GM19193 (cell line): ENCODE measurements around the gene UNC80.

Source experiments
- POLR2A ChIP-seq: IDR thresholded peaks from 4 replicates; pipeline ENCODE4 v1.6.1; 2011; ENCODE audit not compliant: insufficient read depth, insufficient read length; ENCODE audit errors: extremely low read depth

The UNC80 gene

DNA sequence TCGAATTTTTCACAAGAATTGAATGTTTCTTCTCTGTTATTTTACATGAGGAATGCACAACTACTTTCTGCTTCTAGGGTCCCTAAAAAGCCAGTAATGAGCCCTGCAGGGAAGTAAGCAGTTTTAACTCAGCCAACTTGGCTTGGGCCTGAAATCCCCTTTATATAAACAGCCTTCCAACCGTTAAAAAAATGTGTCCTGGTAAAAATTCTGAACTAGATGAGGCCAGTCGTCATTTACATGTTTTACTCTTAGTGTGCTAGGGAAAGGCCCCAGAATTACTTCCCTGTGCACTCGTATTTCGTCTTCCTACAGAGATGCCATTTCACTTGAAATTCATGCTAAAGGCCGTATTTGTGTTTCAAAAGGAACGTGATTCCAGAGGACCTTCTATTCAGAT lies 188.4 kb downstream of the UNC80 start:
- TF ChIP-seq POLR2A = no peak

DNA sequence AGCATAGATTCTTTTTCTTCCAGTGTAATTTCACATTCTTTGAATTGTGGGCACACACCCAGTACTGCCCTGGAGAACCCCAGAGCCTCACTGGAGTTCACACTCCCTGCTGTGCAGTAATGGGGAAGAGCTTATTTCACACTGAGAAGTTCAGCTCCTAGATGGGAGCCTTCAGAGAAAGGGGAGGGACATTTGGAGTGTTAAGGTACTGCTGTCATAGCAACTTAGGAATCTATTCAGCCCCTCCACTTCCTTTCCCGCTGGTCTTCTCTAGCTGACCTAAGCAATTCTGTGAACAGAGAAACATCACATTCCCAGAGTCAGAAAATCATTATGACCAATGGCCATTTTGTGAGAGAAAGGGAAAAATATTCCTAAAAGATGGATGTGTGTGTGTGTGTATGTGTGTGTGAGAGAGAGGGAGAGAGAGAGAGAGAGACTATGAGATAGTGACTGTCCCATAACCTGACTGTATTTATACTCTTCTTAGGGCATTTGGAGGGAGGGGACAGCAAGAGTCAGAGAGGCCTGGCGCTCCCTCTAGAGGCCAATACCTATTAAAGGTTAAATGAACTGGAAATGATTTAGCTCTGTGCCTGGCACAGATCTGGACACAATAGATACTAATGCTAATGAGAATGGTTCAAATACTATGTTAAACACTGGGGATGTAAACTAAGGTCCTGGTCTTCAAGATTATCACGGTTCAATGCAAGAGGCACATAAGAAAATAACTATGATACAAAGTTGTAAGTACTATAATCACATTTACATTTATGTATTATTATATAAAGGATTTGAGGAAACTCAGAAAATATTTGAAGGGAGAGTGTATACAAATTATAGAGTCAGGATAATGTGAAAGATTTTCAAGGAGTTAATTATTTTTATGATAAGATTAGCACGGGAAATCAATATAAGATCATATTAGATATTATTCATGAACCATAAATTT lies 189.3 kb downstream of the UNC80 start:
- no peak for TF ChIP-seq POLR2A

DNA sequence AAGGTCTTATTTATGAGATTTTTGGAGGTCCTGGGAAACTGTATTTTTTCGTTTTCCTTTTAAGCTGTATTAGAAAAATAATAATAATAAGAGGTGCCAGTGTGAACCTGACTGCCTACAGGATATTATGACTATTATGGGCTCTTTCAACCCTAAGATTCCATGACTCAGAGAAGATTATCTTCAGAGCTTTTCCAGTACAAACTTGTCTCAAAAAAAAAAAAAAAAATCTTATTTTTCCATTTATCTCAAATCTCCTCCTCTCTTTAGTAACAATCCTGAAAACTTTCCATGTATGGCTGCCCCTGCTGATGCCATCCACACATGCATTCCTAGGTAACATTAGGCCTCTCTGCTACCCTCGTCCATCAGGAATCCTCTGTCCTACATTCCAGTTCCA lies 194.1 kb downstream of the UNC80 start:
- no peak for TF ChIP-seq POLR2A

DNA sequence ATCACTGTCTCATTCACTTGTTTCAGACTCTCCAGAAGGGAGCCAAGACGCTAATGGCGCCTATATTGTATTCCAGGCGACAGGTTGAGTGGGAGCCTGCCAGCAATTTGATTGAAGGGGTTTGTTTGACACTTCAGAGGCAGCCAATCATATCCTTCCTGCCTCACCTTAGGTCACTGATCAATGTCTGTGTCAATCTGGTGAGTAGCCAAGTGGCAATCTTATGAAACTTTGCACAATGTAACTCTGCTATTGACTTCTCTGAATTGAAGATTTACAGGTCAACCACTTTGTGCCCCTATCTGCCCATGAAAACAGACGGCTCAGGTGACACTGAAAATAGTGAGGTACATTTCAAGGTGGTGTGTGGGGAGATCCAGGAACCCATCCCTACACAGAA lies 198.1 kb downstream of the UNC80 start:
- TF ChIP-seq POLR2A = no peak

DNA sequence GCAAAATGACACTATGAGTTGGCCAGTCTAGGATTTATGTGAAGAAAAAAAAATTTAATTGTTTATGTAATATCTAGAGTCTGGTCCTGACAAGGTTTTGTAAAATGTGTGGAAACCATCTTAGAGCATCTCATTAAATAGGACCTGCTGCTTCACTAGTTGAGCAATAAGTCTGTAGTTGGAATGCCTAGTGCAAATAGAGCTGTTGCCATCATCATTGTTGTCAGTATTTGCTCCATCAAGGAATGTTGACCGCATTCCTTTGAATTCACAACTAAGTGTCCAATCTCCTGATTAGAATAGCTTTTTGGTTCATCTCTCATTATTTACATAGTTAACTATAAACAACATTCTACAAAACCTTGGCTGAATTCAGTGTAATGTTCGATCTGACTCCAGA lies 198.6 kb downstream of the UNC80 start:
- no peak for TF ChIP-seq POLR2A

DNA sequence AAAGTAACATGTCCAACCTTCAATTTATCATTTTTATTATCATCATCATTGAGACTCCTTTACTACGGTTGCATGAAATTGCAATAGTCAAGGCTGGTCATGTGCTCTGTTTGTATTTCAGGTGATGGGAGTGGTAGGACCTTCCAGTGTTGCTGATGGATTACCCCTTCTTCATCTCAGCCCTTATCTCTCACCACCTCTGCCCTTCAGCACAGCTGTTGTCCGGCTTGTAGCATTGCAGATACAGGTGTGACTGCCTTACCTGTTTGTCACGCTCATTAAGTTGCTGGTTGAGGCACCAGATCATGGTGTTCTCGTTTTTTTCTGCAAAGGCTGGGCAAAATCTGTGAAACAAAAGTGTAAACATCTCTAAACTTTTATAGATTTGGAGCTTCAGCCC lies 199.1 kb downstream of the UNC80 start:
- no peak for TF ChIP-seq POLR2A

DNA sequence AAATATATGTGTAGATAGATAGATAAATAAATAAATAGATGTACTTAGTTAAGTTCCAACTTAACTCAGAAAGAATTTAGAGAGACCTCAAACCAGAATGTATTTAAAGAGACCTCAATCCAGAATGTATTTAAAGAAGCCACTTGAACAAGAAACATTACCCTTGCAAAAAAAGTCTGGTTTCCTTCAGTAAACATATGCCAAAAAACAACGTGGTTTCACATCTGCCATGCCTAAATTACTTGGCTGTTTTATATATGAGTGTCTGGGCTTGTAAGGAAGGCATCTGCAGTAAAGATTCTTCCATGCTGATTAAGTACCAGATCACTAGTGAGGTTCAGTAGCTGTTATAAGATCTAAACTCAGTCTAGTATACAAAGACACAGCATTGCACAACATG lies 201.7 kb downstream of the UNC80 start:
- TF ChIP-seq POLR2A = no peak

DNA sequence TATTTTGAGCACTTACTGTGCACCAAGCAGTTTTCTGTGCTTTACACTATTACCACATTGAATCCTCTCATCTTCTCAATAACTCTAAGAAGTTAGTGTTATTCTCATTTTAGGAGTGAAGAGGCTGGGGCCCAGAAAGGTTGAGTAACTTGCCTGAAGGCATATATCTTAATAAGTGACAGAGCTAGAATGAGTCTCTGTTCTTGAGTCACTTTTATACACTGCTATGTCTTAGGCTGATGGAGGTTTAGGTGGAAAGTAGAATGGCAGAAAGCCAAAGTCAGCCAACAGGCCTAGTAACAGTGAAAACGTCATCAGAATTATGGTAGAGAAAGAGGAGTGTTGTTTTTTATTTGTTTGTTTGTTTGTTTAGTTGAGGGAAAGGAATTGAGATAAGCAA lies 202.9 kb downstream of the UNC80 start:
- TF ChIP-seq POLR2A = no peak

DNA sequence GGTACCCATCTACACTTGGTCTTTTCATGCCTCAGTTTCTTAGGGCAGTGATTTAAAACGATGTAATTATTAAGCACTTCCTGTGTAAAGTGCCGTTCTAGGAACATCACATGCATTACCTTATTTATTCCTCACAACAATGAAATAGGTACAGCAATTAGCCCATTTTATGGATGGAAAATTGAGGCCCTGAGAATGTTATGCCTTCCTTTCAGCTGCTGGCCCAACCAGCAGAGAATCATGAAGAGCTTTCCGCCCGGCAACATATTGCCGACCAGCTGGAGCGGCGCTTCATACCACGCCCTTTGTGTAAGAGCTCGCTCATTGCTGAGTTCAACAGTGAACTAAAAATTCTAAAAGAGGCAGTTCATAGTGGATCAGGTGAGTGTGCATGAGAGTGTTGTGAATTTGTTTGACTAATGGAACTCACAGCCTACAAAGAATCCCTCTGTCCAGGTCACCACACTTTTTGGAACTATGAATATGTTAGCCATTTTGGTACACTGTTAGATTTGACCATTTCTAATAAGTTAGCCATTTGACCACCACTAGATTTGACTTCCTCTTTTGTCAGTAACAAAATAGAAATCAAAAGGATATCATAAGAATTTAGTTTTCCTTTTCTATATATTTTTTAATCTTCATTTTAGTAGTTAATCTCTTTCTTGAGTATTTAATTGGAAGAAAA lies 205.2 kb downstream of the UNC80 start:
- no peak for TF ChIP-seq POLR2A

DNA sequence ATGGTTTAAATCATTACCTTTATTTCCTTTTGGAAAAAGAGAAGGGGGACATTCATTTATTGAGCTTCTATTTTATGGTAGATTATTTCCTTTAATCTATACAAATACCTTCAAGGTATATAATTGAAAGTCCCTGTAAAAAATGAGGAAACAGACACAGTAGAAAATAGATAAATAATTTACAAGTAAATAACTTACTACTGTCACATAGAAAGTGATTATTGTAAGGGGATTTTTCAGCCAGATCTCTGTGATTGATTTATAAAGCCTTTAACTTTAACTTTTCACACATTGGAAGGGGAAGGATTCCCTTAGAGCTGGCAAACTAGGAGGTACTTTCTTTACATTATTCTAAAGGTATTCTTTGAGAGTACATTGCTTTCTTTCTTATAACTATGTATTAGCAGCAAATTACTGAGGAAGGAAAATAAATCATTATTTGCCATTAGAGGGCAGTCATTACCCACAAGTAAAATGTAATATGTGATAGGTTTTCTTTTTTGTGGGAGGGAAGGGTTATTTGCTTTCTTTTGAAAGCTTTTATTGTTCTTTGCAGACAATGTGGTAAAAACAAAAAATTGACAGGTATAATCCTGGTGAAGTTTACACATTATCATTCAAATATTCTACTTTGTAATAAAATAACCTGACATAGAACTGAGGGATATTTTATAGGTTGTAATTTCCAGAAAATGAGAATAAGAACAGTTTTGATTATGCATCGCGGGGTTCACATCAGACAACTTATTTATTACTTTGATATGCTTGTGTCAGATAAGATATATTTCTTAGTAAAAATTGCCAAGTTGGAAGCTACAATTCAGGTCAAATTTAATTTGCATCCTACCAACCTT lies 206.0 kb downstream of the UNC80 start:
- TF ChIP-seq POLR2A = no peak

DNA sequence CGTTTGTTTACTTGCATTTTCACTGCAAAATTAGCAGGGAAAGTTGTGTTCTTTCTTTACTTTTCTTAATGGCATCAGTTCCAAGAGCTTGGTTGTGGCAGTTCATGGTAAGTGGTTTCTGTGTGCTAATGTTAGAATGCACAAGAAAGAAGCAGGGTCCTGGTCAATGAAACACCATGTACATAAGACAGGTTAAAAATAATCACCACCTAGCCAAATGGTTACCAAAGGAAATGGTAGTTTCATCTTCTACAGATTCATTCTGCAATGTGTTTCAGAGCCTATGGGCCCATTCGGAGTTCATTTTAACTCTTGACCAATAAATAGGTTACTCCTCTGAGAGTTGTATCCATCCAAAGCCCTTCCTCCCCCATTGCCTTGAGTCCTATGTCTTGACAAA lies 212.7 kb downstream of the UNC80 start:
- no peak for TF ChIP-seq POLR2A

DNA sequence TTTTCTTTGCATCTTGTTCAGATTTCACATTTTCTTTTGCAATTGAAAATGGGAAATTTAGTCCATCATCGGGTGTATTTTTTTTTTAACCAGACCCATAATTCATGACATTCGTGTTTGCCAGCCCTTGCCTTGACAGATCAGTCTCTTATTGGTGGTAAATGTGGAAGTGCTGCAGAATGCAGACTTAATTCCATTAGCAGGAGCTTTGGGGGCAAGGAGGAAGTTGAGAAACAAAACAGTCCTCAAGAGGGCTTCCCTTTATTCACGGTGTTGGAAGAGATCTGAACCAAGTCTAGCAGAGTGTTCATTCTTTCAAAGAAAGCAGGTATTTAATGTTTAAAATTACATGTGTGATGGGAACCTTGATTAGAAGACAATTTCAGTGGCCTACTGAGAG lies 214.2 kb downstream of the UNC80 start:
- no peak for TF ChIP-seq POLR2A

DNA sequence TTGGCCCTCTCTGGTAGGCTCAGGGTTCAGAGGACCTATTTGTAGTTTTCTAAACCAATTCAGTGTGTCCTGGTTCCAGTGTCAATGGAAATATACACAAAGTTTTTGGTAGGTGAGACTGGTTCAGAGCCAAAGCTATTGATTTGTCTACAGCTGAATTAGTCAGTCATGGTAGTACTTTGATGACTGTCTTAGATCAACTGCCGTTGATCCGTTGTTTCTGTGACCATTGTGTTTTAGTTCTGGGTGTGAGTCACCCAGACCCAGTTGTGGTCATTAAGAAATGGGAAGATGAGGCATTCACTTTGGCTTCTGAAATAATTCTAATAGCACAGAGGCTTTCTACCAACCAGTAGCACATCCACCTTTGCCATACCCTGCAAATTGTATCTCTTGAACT lies 214.8 kb downstream of the UNC80 start:
- TF ChIP-seq POLR2A = no peak

DNA sequence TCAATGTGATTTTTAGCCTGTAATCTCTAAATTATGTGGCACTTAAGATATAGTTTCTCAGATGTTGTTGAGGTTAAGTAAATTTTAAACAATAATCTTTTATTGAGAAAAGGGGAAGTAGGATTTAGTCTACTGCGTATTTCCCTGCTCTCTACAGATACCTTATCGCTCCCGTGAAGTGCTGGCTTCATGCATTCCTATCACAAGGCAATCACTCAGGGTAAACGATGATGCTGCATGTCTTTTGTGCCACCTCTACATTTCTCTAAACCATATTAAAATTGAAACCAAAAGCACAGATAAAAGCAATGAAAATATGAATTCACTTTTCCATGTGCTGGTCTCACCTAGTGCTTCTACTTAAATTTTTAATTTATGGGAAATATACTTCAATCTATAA lies 216.4 kb downstream of the UNC80 start:
- no peak for TF ChIP-seq POLR2A

DNA sequence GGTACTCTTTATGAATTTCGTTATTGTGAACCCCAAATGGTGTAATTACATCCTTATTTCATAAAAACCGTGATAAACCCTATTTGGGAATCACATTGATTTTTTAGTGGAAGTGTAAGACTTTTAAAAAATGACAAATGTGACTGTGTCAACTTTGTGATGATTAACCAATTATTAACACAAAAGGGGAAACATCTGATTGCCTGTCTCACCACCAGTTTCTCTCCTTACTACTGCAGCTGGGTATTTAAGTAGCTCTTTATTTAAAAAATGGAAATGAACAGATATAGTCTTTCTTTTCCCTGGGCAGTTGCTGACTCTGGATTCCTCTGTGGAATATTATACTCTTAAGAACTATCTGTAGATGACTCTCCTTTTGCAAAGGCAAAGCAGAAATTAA lies 219.2 kb downstream of the UNC80 start:
- TF ChIP-seq POLR2A = no peak
